GM19193 (cell line): ENCODE data around the gene LCOR.

Experiments
- POLR2A ChIP-seq: IDR thresholded peaks from 4 replicates; pipeline ENCODE4 v1.6.1; 2011; ENCODE audit not compliant: insufficient read depth, insufficient read length; ENCODE audit errors: extremely low read depth

LCOR gene

GRCh38 chr10:97016728-97017473 is 184.8 kb downstream of the LCOR start:
- no peak for TF ChIP-seq POLR2A

- TF ChIP-seq POLR2A, result no peak
Observed at GRCh38 chr10:97017474-97017903, 185.4 kb downstream of the LCOR start.

GRCh38 chr10:97018251-97019212 is 186.4 kb downstream of the LCOR start:
- TF ChIP-seq POLR2A, result no peak

GRCh38 chr10:97019213-97019844 is 187.2 kb downstream of the LCOR start:
- no peak for TF ChIP-seq POLR2A

- no peak for TF ChIP-seq POLR2A
Observed at GRCh38 chr10:97020452-97021400, 188.6 kb downstream of the LCOR start.

- TF ChIP-seq POLR2A, result no peak
Observed at GRCh38 chr10:97022616-97023015, 190.5 kb downstream of the LCOR start.

- TF ChIP-seq POLR2A, result no peak
Observed at GRCh38 chr10:97023401-97024167, 191.5 kb downstream of the LCOR start.

- TF ChIP-seq POLR2A, result no peak
Observed at GRCh38 chr10:97024168-97025073, 192.3 kb downstream of the LCOR start.

- TF ChIP-seq POLR2A, result no peak
Observed at GRCh38 chr10:97025613-97026242, 193.6 kb downstream of the LCOR start.

- no peak for TF ChIP-seq POLR2A
Observed at GRCh38 chr10:97028126-97028831, 196.2 kb downstream of the LCOR start.

- no peak for TF ChIP-seq POLR2A
Observed at GRCh38 chr10:97028832-97029178, 196.7 kb downstream of the LCOR start.

- TF ChIP-seq POLR2A, result no peak
Observed at GRCh38 chr10:97029271-97029670, 197.2 kb downstream of the LCOR start.

GRCh38 chr10:97030894-97031293 is 198.8 kb downstream of the LCOR start:
- no peak for TF ChIP-seq POLR2A
